Activated CD8-positive, alpha-beta memory T cell treated with anti-CD3 and anti-CD28 coated beads for 1 hour (primary cell): ENCODE data around the gene KDM2A.
"Not testable (repeated sequence)": the region's sequence is repeated elsewhere in the genome, so short reads cannot be mapped to it uniquely, and the experiment has no call there.

ENCODE experiments used
- DNase-seq, 2 donors: peaks; one replicate each; pipeline ENCODE4 v3.0.0-alpha.2; 2020; ENCODE audit warnings: low read depth in 1 of 2; ENCODE audit errors: extremely low read depth in 1 of 2

Gene KDM2A

GRCh38 chr11:67165623-67166022 lies 46.6 kb downstream of the KDM2A start:
- DNase-seq = no peak

GRCh38 chr11:67167091-67167490 lies 48.0 kb downstream of the KDM2A start:
- DNase-seq = no peak

GRCh38 chr11:67167719-67168118 lies 48.7 kb downstream of the KDM2A start:
- DNase-seq = no peak

GRCh38 chr11:67168911-67169310 lies 49.8 kb downstream of the KDM2A start:
- DNase-seq = not testable (repeated sequence)

- no peak for DNase-seq
Observed at GRCh38 chr11:67174311-67174710, 55.2 kb downstream of the KDM2A start.

GRCh38 chr11:67177399-67178281 lies 58.6 kb downstream of the KDM2A start:
- no peak for DNase-seq

- no peak for DNase-seq
Observed at GRCh38 chr11:67178421-67178820, 59.4 kb downstream of the KDM2A start.

GRCh38 chr11:67178878-67179277 lies 59.8 kb downstream of the KDM2A start:
- DNase-seq = no peak

- DNase-seq = no peak
Observed at GRCh38 chr11:67179892-67180490, 60.9 kb downstream of the KDM2A start.

- no peak for DNase-seq
Observed at GRCh38 chr11:67194096-67194495, 75.0 kb downstream of the KDM2A start.

- no peak for DNase-seq
Observed at GRCh38 chr11:67195971-67196456, 77.0 kb downstream of the KDM2A start.

- no peak for DNase-seq
Observed at GRCh38 chr11:67197606-67198005, 78.5 kb downstream of the KDM2A start.

- DNase-seq = not testable (repeated sequence)
Observed at GRCh38 chr11:67198781-67199180, 79.7 kb downstream of the KDM2A start.

- DNase-seq = no peak
Observed at GRCh38 chr11:67199751-67200150, 80.7 kb downstream of the KDM2A start.

- no peak for DNase-seq
Observed at GRCh38 chr11:67202028-67202427, 83.0 kb downstream of the KDM2A start.

GRCh38 chr11:67204822-67205221 lies 85.8 kb downstream of the KDM2A start:
- DNase-seq = no peak

GRCh38 chr11:67209222-67209621 lies 90.2 kb downstream of the KDM2A start:
- not testable (repeated sequence) for DNase-seq

- DNase-seq = no peak
Observed at GRCh38 chr11:67211656-67212436, 92.8 kb downstream of the KDM2A start.

GRCh38 chr11:67213178-67213621 lies 94.1 kb downstream of the KDM2A start:
- no peak for DNase-seq

GRCh38 chr11:67227726-67228125 lies 108.7 kb downstream of the KDM2A start:
- no peak for DNase-seq

- no peak for DNase-seq
Observed at GRCh38 chr11:67230406-67230805, 111.3 kb downstream of the KDM2A start.
